H1 (cell line): ENCODE results near the gene IGLL5. TPM values are rescaled to one million over a fixed set of nuclear protein-coding genes. Genes with fewer than 3 reads are reported as not detected.

Experiments used
- CTCF ChIA-PET: fragments of 300-600 bp; sonication (Branson Sonifier 250); formaldehyde crosslinking; loops from one replicate; lab custom pipeline; 2021; ENCODE audit not compliant: partially characterized antibody; lab: Charles Lee
- POLR2A ChIA-PET: fragments of 300-600 bp; sonication (Branson Sonifier 250); formaldehyde crosslinking; loops from one replicate; lab custom pipeline; 2021; ENCODE audit warnings: inconsistent platforms; ENCODE audit not compliant: partially characterized antibody; lab: Charles Lee
- DNase-seq, 2 experiments: peaks; one replicate each; pipeline versions ENCODE4 v3.0.0 to v3.0.0-alpha.2; 2010 to 2022; ENCODE audit warnings: low spot score in 2 of 2, low read depth in 1 of 2, mixed read lengths in 1 of 2
- FAIRE-seq: peaks from 2 replicates; lab custom pipeline; 2011; peaks lifted over from hg19 to GRCh38; lab: Jason Lieb, UNC
- H2AFZ ChIP-seq: 2 replicates; pipeline ENCODE4 v1.8.1; 2012; ENCODE audit warnings: low read length, inconsistent platforms
- H2AK5ac ChIP-seq: 2 replicates; pipeline ENCODE4 v1.6.1; 2013; ENCODE audit warnings: low read depth, low read length
- H2BK120ac ChIP-seq: replicated peaks from 2 replicates; pipeline ENCODE3; 2013; ENCODE audit warnings: low read depth, low read length, inconsistent platforms
- H2BK12ac ChIP-seq: 2 replicates; pipeline ENCODE4 v1.6.1; 2013; ENCODE audit warnings: low read depth, low read length
- H2BK15ac ChIP-seq: 2 replicates; pipeline ENCODE4 v1.6.1; 2013; ENCODE audit warnings: low read length
- H2BK20ac ChIP-seq: 2 replicates; pipeline ENCODE4 v1.6.1; 2013; ENCODE audit warnings: low read length
- H2BK5ac ChIP-seq: 2 replicates; pipeline ENCODE4 v1.6.1; 2013; ENCODE audit warnings: low read depth, low read length
- H3K14ac ChIP-seq: 2 replicates; pipeline ENCODE4 v1.6.1; 2013; ENCODE audit warnings: inconsistent platforms; ENCODE audit not compliant: insufficient read length
- H3K18ac ChIP-seq: 2 replicates; pipeline ENCODE4 v1.6.1; 2013; ENCODE audit warnings: low read length; ENCODE audit errors: extremely low read depth
- H3K23ac ChIP-seq: 2 replicates; pipeline ENCODE4 v1.6.1; 2013; ENCODE audit warnings: inconsistent platforms; ENCODE audit not compliant: insufficient read length
- H3K23me2 ChIP-seq: 2 replicates; pipeline ENCODE4 v1.6.1; 2013; ENCODE audit warnings: low read depth, low read length
- H3K27ac ChIP-seq: 2 replicates; pipeline ENCODE4 v1.6.1; 2011; ENCODE audit warnings: low read depth, low read length, inconsistent platforms
- H3K27me3 ChIP-seq, 4 experiments: replicated peaks in 1 of 4; 1 replicate in 1 of 4; 2 replicates in 3 of 4; pipeline versions ENCODE4 v1.6.1 to v1.8.1; 2011 to 2013; ENCODE audit warnings: low read length in 3 of 4, mild to moderate bottlenecking in 3 of 4, inconsistent platforms in 2 of 4, mixed read lengths in 2 of 4, moderate library complexity in 1 of 4; ENCODE audit not compliant: control insufficient read depth in 3 of 4, insufficient read depth in 3 of 4; ENCODE audit errors: extremely low read depth in 1 of 4
- H3K36me3 ChIP-seq, 4 experiments: 2 replicates each; pipeline versions ENCODE4 v1.6.1 to v1.8.1; 2011 to 2013; ENCODE audit warnings: mild to moderate bottlenecking in 4 of 4, low read length in 3 of 4, moderate library complexity in 2 of 4, control low read depth in 1 of 4, inconsistent platforms in 1 of 4; ENCODE audit not compliant: insufficient read depth in 4 of 4, control insufficient read depth in 2 of 4
- H3K4ac ChIP-seq: replicated peaks from 2 replicates; pipeline ENCODE3; 2013; ENCODE audit warnings: low read length, low read depth, mixed read lengths, inconsistent platforms; ENCODE audit not compliant: insufficient read length
- H3K4me1 ChIP-seq, 4 experiments: replicated peaks in 1 of 4; 1 replicate in 1 of 4; 2 replicates in 3 of 4; pipeline versions ENCODE4 v1.6.1 to v1.8.1; 2011 to 2013; ENCODE audit warnings: low read length in 3 of 4, inconsistent platforms in 2 of 4, mixed read lengths in 1 of 4; ENCODE audit not compliant: insufficient read depth in 4 of 4, control insufficient read depth in 3 of 4
- H3K4me2 ChIP-seq, 2 experiments: 2 replicates each; pipeline versions ENCODE4 v1.6.1 to v1.8.1; 2011 to 2013; ENCODE audit warnings: low read depth in 2 of 2, low read length in 2 of 2, control low read depth in 1 of 2, inconsistent platforms in 1 of 2, mild to moderate bottlenecking in 1 of 2; ENCODE audit not compliant: insufficient read depth in 1 of 2
- H3K4me3 ChIP-seq, 4 experiments: fragments of 200-600, 300-600 bp in 1 of 4; sonication (generic), shearing (Covaris generic), sonication (Bioruptor Twin) in 1 of 4; 2 replicates each; pipeline versions ENCODE4 v1.5.1 to v1.8.1; 2011 to 2016; ENCODE audit warnings: low read length in 4 of 4, low read depth in 3 of 4, control low read depth in 2 of 4, inconsistent platforms in 2 of 4, mild to moderate bottlenecking in 2 of 4, mixed read lengths in 1 of 4, moderate library complexity in 1 of 4; ENCODE audit not compliant: insufficient read depth in 2 of 4; ENCODE audit errors: extremely low read depth in 1 of 4
- H3K56ac ChIP-seq: replicated peaks from 2 replicates; pipeline ENCODE3; 2013; ENCODE audit warnings: low read depth, mild to moderate bottlenecking, mixed read lengths, low read length, inconsistent platforms; ENCODE audit not compliant: insufficient read length
- H3K79me1 ChIP-seq: 2 replicates; pipeline ENCODE4 v1.6.1; 2013; ENCODE audit warnings: low read depth, low read length, control low read depth
- H3K79me2 ChIP-seq, 2 experiments: 2 replicates each; pipeline versions ENCODE4 v1.6.1 to v1.8.1; 2012 to 2013; ENCODE audit warnings: low read length in 2 of 2, mild to moderate bottlenecking in 2 of 2, inconsistent platforms in 1 of 2; ENCODE audit not compliant: insufficient read depth in 2 of 2, control insufficient read depth in 1 of 2
- H3K9ac ChIP-seq, 4 experiments: replicated peaks in 1 of 4; 1 replicate in 1 of 4; 2 replicates in 3 of 4; pipeline versions ENCODE4 v1.6.1 to v1.8.1; 2011 to 2013; ENCODE audit warnings: low read depth in 3 of 4, low read length in 3 of 4, control low read depth in 2 of 4, mild to moderate bottlenecking in 2 of 4, moderate library complexity in 2 of 4, inconsistent platforms in 1 of 4; ENCODE audit errors: extremely low read depth in 1 of 4
- H3K9me3 ChIP-seq, 2 experiments: 2 replicates each; pipeline versions ENCODE4 v1.6.1 to v1.8.1; 2012 to 2013; ENCODE audit warnings: mild to moderate bottlenecking in 2 of 2, moderate library complexity in 2 of 2, control low read depth in 1 of 2, inconsistent platforms in 1 of 2, low read depth in 1 of 2, low read length in 1 of 2, mixed read lengths in 1 of 2; ENCODE audit not compliant: insufficient read depth in 2 of 2
- H4K20me1 ChIP-seq, 2 experiments: replicated peaks in 1 of 2; 2 replicates each; pipeline versions ENCODE3 to v1.8.1; 2011 to 2013; ENCODE audit warnings: inconsistent platforms in 2 of 2, low read length in 2 of 2, mild to moderate bottlenecking in 1 of 2; ENCODE audit not compliant: insufficient read depth in 2 of 2, control insufficient read depth in 1 of 2
- H4K5ac ChIP-seq: 2 replicates; pipeline ENCODE4 v1.6.1; 2013; ENCODE audit warnings: low read length, low read depth, mixed read lengths, inconsistent platforms; ENCODE audit not compliant: insufficient read length
- H4K8ac ChIP-seq: 2 replicates; pipeline ENCODE4 v1.8.0; 2013; ENCODE audit warnings: mild to moderate bottlenecking, moderate library complexity, low read length, inconsistent platforms; ENCODE audit not compliant: insufficient read depth; ENCODE audit errors: extremely low read depth
- H4K91ac ChIP-seq: replicated peaks from 2 replicates; pipeline ENCODE3; 2013; ENCODE audit warnings: low read length, mixed read lengths, inconsistent platforms; ENCODE audit not compliant: insufficient read length
- ASH2L ChIP-seq: fragments of 200-600, 300-600 bp; sonication (generic); IDR thresholded peaks from one replicate; pipeline ENCODE4 v1.7.1; 2017; ENCODE audit warnings: low read length
- ATF3 ChIP-seq: IDR thresholded peaks from 2 replicates; pipeline ENCODE4 v1.6.1; 2011; ENCODE audit warnings: low read depth, mild to moderate bottlenecking, low read length; ENCODE audit not compliant: insufficient read depth
- BACH1 ChIP-seq: IDR thresholded peaks from 2 replicates; pipeline ENCODE4 v1.6.1; 2012; ENCODE audit warnings: low read length, improper control_type of control experiment
- BCL11A ChIP-seq, 2 experiments: IDR thresholded peaks; one replicate each; pipeline ENCODE4 v1.6.1; 2011; ENCODE audit warnings: low read depth in 2 of 2, low read length in 2 of 2, mild to moderate bottlenecking in 2 of 2
- CBX5 ChIP-seq: fragments of 300-800, 300-1000 bp; sonication (generic); IDR thresholded peaks from 2 replicates; pipeline ENCODE4 v1.7.1; 2016; ENCODE audit warnings: antibody characterized with exemption, low read length, low read depth
- CBX8 ChIP-seq: fragments of 300-800, 300-1000 bp; sonication (generic); IDR thresholded peaks from 2 replicates; pipeline ENCODE4 v1.7.1; 2016; ENCODE audit warnings: low read depth, low read length, borderline replicate concordance
- CHD1 ChIP-seq: IDR thresholded peaks from 2 replicates; pipeline ENCODE4 v1.6.1; 2012; ENCODE audit warnings: low read depth, low read length, improper control_type of control experiment
- EZH2 ChIP-seq: fragments of 200-600 bp; sonication (generic); IDR thresholded peaks from 2 replicates; pipeline ENCODE4 v1.7.1; 2012; ENCODE audit warnings: low read depth, mild to moderate bottlenecking, moderate library complexity, low read length, inconsistent platforms; ENCODE audit not compliant: severe bottlenecking
- JUN ChIP-seq: IDR thresholded peaks from 2 replicates; pipeline ENCODE4 v1.6.1; 2011; ENCODE audit warnings: low read depth, mild to moderate bottlenecking, improper control_type of control experiment, low read length
- JUND ChIP-seq: IDR thresholded peaks from 2 replicates; pipeline ENCODE4 v1.6.1; 2011; ENCODE audit warnings: mild to moderate bottlenecking, improper control_type of control experiment, low read length
- RAD21 ChIP-seq, 2 experiments: IDR thresholded peaks in 1 of 2; conservative IDR thresholded peaks in 1 of 2; 2 replicates each; pipeline ENCODE4 v1.6.1; 2011; ENCODE audit warnings: low read depth in 2 of 2, low read length in 2 of 2, improper control_type of control experiment in 1 of 2, inconsistent platforms in 1 of 2, mild to moderate bottlenecking in 1 of 2, moderate library complexity in 1 of 2
- SIX5 ChIP-seq: IDR thresholded peaks from 2 replicates; pipeline ENCODE4 v1.6.1; 2011; ENCODE audit warnings: mild to moderate bottlenecking, low read depth, low read length
- TEAD4 ChIP-seq: IDR thresholded peaks from 2 replicates; pipeline ENCODE4 v1.6.1; 2012; ENCODE audit warnings: low read depth, low read length, inconsistent platforms, mixed read lengths
- WGBS, 2 experiments: shearing (Covaris generic) in 1 of 2; methylation state at CpG; one replicate each; pipeline versions ENCODE4 v1.1.6 to v1.1.7; 2013 to 2015; ENCODE audit warnings: low lambda C conversion rate in 2 of 2, mixed read lengths in 2 of 2, inconsistent platforms in 1 of 2, low coverage in 1 of 2, missing lambda C conversion rate in 1 of 2; ENCODE audit not compliant: insufficient replicate concordance in 2 of 2, insufficient coverage in 1 of 2, insufficient read length in 1 of 2; ENCODE audit errors: extremely low coverage in 1 of 2, missing lambda C conversion rate in 1 of 2; 5-methylcytosine and 5-hydroxymethylcytosine counted together
- polyA plus RNA-seq, 7 experiments: library from polyadenylated mRNA; depleted of rRNA in 3 of 7; stranded (reverse) in 5 of 7; unstranded in 2 of 7; fragments of >200 nt in 5 of 7; fragments of 200-250 nt in 2 of 7; gene quantifications; 1 replicate in 5 of 7; 2 replicates in 1 of 7; 4 replicates in 1 of 7; pipeline versions ENCODE4 v1.2.1 to v1.2.3, GENCODE V29; 2011 to 2013; ENCODE audit warnings: missing spikeins in 2 of 7, mixed read lengths in 2 of 7
- total RNA-seq: library from RNA; stranded (reverse); fragmentation: NEBNext Ultra II Directional; extraction: Animal tissue kit (Norgen Biotek cat#: 25700); gene quantifications from 2 replicates; pipeline ENCODE4 v1.2.1, GENCODE V29; 2021

The IGLL5 gene
- total and polyA plus RNA-seq, 2 of the 8 experiments (the other 6 are each of a cell fraction or from before 2014, with no cell fraction given): not detected

GRCh38 chr22:22925146-22925804 is 37.7 kb downstream of the IGLL5 start:
- no peak overlapping the region for H3K4me3 ChIP-seq
- H3K79me1 ChIP-seq: no peaks in the 10 kb centered on the region
- H3K9ac ChIP-seq: no peak overlapping the region
- H3K14ac ChIP-seq: no peak overlapping the region
- peaks cover 0 to 11% (median 0%) of the 10 kb centered on the region in 4 experiments; a peak in 1 of 7 replicates for H3K4me1 ChIP-seq
- no peak overlapping the region for H3K18ac ChIP-seq
- FAIRE-seq: no peak
- H3K56ac ChIP-seq: no peak overlapping the region
- WGBS, 2 experiments: 88% methylated on average over 14 of the region's 14 CpGs; no CpG with 5 or more reads in 1 of the 2 experiments
- H2BK12ac ChIP-seq: no peak overlapping the region
- no peaks in the 10 kb centered on the region for H3K36me3 ChIP-seq
- H3K27ac ChIP-seq: no peak overlapping the region
- no peak overlapping the region for H4K91ac ChIP-seq
- H2BK15ac ChIP-seq: no peak overlapping the region
- no peak overlapping the region for H3K23ac ChIP-seq
- H2BK20ac ChIP-seq: no peak overlapping the region
- no peak overlapping the region for H4K5ac ChIP-seq
- H2AFZ ChIP-seq: no peak overlapping the region
- no peak overlapping the region for H3K4me2 ChIP-seq
- peak overlapping the region; percentile 29 for H2BK120ac ChIP-seq
- H3K79me2 ChIP-seq: no peaks in the 10 kb centered on the region
- no peak overlapping the region; the same call in 1 of the 2 replicates for H4K8ac ChIP-seq
- ChIA-PET POLR2A (no interaction called here), CTCF (no interaction called here)
- H3K23me2 ChIP-seq: no peaks in the 10 kb centered on the region
- no peak for DNase-seq
- H3K27me3 ChIP-seq: peaks cover 1 to 13% (median 11%) of the 10 kb centered on the region in 4 experiments
- no peak overlapping the region for H2BK5ac ChIP-seq
- no peaks in the 10 kb centered on the region for H4K20me1 ChIP-seq
- no peak overlapping the region for H2AK5ac ChIP-seq
- no peak overlapping the region for H3K4ac ChIP-seq
- peaks cover 34 to 89% of the 10 kb centered on the region in 2 experiments for H3K9me3 ChIP-seq
- TF ChIP-seq JUND (no peak), CBX8 (no peak), CHD1 (no peak), CBX5 (no peak), TEAD4 (no peak), ATF3 (no peak), JUN (no peak), BCL11A (IDR thresholded peaks at IDR 0.05; ENCODE audit: low read depth in 2 of 2, low read length in 2 of 2) (no peak), EZH2 (no peak), BACH1 (no peak), ASH2L (no peak), RAD21 (IDR thresholded peaks at IDR 0.05 in 1 of 2, conservative IDR thresholded peaks at IDR 0.05 in 1 of 2; ENCODE audit: low read depth in 2 of 2, low read length in 2 of 2) (no peak), SIX5 (no peak)
